Central memory CD4-positive, alpha-beta T cell (primary cell): ENCODE data around the gene TYK2.
A peak's percentile ranks its signal among the peaks of the same experiment; 100 is the strongest.
"Not testable (repeated sequence)": the region's sequence is repeated elsewhere in the genome, so short reads cannot be mapped to it uniquely, and the experiment has no call there.

ENCODE experiments used
- DNase-seq: peaks from one replicate; pipeline ENCODE4 v3.0.0; 2022

Gene TYK2

GRCh38 chr19:10407096-10407495, 26.7 kb upstream of the TYK2 start:
- no peak for DNase-seq

GRCh38 chr19:10406191-10406590, 25.8 kb upstream of the TYK2 start:
- DNase-seq: no peak

GRCh38 chr19:10404888-10405820, 24.8 kb upstream of the TYK2 start:
- DNase-seq: peak; percentile 44

GRCh38 chr19:10403137-10404021, 23.0 kb upstream of the TYK2 start, which contains the start of gene CDC37:
CDC37 (minus strand) TSS chr19:10403542; CDS start chr19:10403479, 63 bp downstream.
- peak; percentile 97 for DNase-seq

- DNase-seq: no peak
These were observed 22.2 kb upstream of the TYK2 start for GRCh38 chr19:10402441-10403038.

GRCh38 chr19:10399878-10400277, 19.5 kb upstream of the TYK2 start:
- no peak for DNase-seq

GRCh38 chr19:10399340-10399739, 19.0 kb upstream of the TYK2 start:
- DNase-seq: not testable (repeated sequence)

GRCh38 chr19:10398819-10399218, 18.4 kb upstream of the TYK2 start:
- no peak for DNase-seq

GRCh38 chr19:10395917-10396316, 15.5 kb upstream of the TYK2 start:
- no peak for DNase-seq

- no peak for DNase-seq
These were observed 15.1 kb upstream of the TYK2 start for GRCh38 chr19:10395436-10395835.

- no peak for DNase-seq
These were observed 14.6 kb upstream of the TYK2 start for GRCh38 chr19:10395003-10395402.

GRCh38 chr19:10393137-10393536, 12.8 kb upstream of the TYK2 start:
- no peak for DNase-seq

GRCh38 chr19:10392120-10392519, 11.7 kb upstream of the TYK2 start:
- no peak for DNase-seq

GRCh38 chr19:10390652-10391286, 10.4 kb upstream of the TYK2 start:
- DNase-seq: peak; percentile 56

GRCh38 chr19:10389863-10390262, 9.5 kb upstream of the TYK2 start:
- no peak for DNase-seq

- peak; percentile 71 for DNase-seq
These were observed 8.6 kb upstream of the TYK2 start for GRCh38 chr19:10388957-10389356.

- no peak for DNase-seq
These were observed 4.2 kb upstream of the TYK2 start for GRCh38 chr19:10384580-10384979.

GRCh38 chr19:10383223-10383499, 2.8 kb upstream of the TYK2 start:
- DNase-seq: not testable (repeated sequence)

GRCh38 chr19:10379880-10380312, 476 bp downstream of the TYK2 start:
- no peak for DNase-seq

GRCh38 chr19:10378124-10378523, 2.2 kb downstream of the TYK2 start:
- DNase-seq: no peak

GRCh38 chr19:10377140-10377640, 3.2 kb downstream of the TYK2 start:
- DNase-seq: not testable (repeated sequence)

- no peak for DNase-seq
These were observed 5.4 kb downstream of the TYK2 start for GRCh38 chr19:10374931-10375330.

- no peak for DNase-seq
These were observed 7.7 kb downstream of the TYK2 start for GRCh38 chr19:10372690-10373089.
